AG10803 (cell line): ENCODE results near the gene B4GALT2.

Source experiments
- DNase-seq: peaks from one replicate; pipeline ENCODE4 v3.0.0; 2010; ENCODE audit warnings: low read depth
- H3K4me3 ChIP-seq: 2 replicates; pipeline ENCODE4 v1.5.1; 2011; ENCODE audit warnings: mild to moderate bottlenecking, low read length, control low read depth
- TF ChIP-seq, protein P1 (sequence below): conservative IDR thresholded peaks from 2 replicates; pipeline ENCODE4 v1.5.1; 2011; ENCODE audit warnings: mild to moderate bottlenecking, low read length, control low read depth, inconsistent platforms

Gene B4GALT2

DNA sequence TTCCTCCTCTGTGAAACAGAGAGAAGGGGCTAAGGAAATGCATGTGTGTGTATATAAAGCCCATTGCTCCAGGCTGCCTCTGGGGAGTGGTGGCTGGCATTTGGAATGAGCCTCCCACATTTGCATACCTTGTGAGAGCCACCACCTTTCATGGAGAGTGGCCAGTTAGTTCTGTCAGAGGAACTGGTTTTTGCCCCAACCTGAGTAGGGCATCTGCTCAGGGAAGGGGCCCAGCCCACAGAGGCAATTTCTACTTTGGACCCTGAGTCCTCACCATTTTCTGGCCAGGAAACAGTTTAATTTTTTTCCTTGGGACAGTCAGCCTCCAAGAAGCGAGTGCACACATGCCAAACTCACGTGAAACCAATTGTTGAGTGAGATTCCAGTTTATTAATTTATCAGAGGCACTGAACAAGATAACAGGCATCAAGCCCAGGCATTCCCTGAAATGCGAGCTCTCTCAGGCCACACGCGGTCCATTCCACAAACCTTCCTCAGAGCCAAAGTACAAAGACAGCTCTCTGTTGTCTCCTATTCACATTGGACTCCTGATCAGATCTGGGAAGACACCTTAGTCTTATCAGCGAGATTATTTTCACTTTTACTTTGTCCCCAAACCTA, 53.3 kb downstream of the B4GALT2 start:
- H3K4me3 ChIP-seq = no peak overlapping the region
- TF ChIP-seq, protein P1, sequence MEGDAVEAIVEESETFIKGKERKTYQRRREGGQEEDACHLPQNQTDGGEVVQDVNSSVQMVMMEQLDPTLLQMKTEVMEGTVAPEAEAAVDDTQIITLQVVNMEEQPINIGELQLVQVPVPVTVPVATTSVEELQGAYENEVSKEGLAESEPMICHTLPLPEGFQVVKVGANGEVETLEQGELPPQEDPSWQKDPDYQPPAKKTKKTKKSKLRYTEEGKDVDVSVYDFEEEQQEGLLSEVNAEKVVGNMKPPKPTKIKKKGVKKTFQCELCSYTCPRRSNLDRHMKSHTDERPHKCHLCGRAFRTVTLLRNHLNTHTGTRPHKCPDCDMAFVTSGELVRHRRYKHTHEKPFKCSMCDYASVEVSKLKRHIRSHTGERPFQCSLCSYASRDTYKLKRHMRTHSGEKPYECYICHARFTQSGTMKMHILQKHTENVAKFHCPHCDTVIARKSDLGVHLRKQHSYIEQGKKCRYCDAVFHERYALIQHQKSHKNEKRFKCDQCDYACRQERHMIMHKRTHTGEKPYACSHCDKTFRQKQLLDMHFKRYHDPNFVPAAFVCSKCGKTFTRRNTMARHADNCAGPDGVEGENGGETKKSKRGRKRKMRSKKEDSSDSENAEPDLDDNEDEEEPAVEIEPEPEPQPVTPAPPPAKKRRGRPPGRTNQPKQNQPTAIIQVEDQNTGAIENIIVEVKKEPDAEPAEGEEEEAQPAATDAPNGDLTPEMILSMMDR = no peak
- no peak for DNase-seq

- DNase-seq = no peak
- TF ChIP-seq, protein P1 = no peak
- H3K4me3 ChIP-seq = no peak overlapping the region
These were observed 54.1 kb downstream of the B4GALT2 start for GRCh38 chr1:44033041-44033575.

- DNase-seq = no peak
- no peak overlapping the region for H3K4me3 ChIP-seq
- TF ChIP-seq, protein P1 = no peak
These were observed 54.7 kb downstream of the B4GALT2 start for GRCh38 chr1:44033756-44034155.

- TF ChIP-seq, protein P1 = no peak
- no peak overlapping the region for H3K4me3 ChIP-seq
- DNase-seq = no peak
These were observed 55.4 kb downstream of the B4GALT2 start for GRCh38 chr1:44034423-44034822.

DNA sequence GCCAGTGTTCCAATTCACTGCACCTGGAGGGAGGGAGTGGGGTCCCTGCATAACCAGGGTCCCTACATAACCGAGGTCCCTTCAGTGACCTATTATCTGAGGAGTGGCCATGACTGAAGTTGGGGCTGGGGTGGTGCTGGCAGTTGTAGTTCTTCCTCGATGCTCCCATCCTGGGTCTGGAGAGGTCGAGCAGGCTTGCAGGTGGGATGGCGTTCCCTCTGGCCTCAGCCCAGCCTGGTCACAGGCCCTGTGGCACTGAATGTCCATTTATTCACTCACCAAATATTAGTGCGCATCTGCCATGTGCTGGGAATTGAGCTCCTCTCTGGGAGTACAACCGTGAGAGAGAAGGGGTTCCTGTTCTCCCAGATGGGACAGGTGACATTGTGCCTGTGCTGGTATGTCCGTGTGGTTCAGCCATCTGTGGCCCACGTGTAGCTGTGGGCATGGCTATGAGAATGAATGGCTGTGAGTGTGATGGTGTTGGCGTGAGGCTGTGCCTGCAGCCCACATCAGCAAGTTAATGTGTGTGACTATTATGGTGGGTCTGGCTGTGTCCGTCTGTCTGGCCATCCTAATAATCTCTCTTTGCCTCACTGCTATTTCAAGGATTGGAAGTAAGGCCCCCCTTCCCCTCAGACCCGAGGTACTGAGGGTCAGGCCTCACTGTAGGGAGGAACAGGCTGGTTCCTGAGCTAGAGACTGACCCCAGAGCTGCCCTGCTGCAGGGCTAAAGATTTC, 56.1 kb downstream of the B4GALT2 start:
- DNase-seq = no peak
- no peak overlapping the region for H3K4me3 ChIP-seq
- TF ChIP-seq, protein P1 = no peak

DNA sequence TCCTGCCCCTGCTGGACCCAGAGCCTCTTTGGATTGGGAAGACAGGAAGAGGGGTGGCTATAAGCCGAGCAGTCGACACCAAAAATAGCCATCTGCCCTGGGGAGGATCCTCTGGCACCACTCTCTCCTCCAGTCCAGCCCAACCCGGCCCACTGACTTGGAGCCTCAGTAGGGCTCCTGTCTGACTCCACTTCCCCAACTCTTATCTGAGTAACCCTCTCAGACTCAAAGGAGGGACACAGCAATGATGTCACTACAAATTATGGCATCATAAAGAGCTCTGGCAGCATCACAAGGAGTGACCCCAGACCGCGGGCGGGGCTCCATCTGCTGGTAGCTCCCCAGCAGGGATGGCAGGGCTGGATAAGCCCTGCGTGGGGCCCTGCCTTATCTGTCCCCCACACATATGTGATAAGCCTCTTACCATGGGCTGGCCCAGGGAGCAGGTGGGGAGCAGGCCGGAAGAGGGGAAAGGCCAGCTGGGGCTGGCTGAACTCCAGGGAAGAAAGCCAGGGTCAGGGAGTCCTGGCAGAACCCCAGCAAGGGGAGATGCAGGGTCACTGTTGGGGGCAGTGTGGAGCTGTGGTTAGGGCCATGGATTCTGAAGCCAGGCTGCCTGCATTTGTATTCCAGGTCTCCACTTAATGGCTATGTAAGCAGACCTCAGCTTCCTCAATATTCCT, 56.9 kb downstream of the B4GALT2 start:
- TF ChIP-seq, protein P1 = no peak
- no peak overlapping the region for H3K4me3 ChIP-seq
- no peak for DNase-seq
